H1 (cell line): ENCODE results near the gene CAMTA2. TPM values are rescaled to one million over a fixed set of nuclear protein-coding genes. Genes with fewer than 3 reads are reported as not detected.

Experiments used
- CTCF ChIA-PET: fragments of 300-600 bp; sonication (Branson Sonifier 250); formaldehyde crosslinking; loops from one replicate; lab custom pipeline; 2021; ENCODE audit not compliant: partially characterized antibody; lab: Charles Lee
- POLR2A ChIA-PET: fragments of 300-600 bp; sonication (Branson Sonifier 250); formaldehyde crosslinking; loops from one replicate; lab custom pipeline; 2021; ENCODE audit warnings: inconsistent platforms; ENCODE audit not compliant: partially characterized antibody; lab: Charles Lee
- DNase-seq, 2 experiments: peaks; one replicate each; pipeline versions ENCODE4 v3.0.0 to v3.0.0-alpha.2; 2010 to 2022; ENCODE audit warnings: low spot score in 2 of 2, low read depth in 1 of 2, mixed read lengths in 1 of 2
- FAIRE-seq: peaks from 2 replicates; lab custom pipeline; 2011; peaks lifted over from hg19 to GRCh38; lab: Jason Lieb, UNC
- H2AFZ ChIP-seq: 2 replicates; pipeline ENCODE4 v1.8.1; 2012; ENCODE audit warnings: low read length, inconsistent platforms
- H2AK5ac ChIP-seq: 2 replicates; pipeline ENCODE4 v1.6.1; 2013; ENCODE audit warnings: low read depth, low read length
- H2BK120ac ChIP-seq: replicated peaks from 2 replicates; pipeline ENCODE3; 2013; ENCODE audit warnings: low read depth, low read length, inconsistent platforms
- H2BK12ac ChIP-seq: 2 replicates; pipeline ENCODE4 v1.6.1; 2013; ENCODE audit warnings: low read depth, low read length
- H2BK15ac ChIP-seq: 2 replicates; pipeline ENCODE4 v1.6.1; 2013; ENCODE audit warnings: low read length
- H2BK20ac ChIP-seq: 2 replicates; pipeline ENCODE4 v1.6.1; 2013; ENCODE audit warnings: low read length
- H2BK5ac ChIP-seq: 2 replicates; pipeline ENCODE4 v1.6.1; 2013; ENCODE audit warnings: low read depth, low read length
- H3K14ac ChIP-seq: 2 replicates; pipeline ENCODE4 v1.6.1; 2013; ENCODE audit warnings: inconsistent platforms; ENCODE audit not compliant: insufficient read length
- H3K18ac ChIP-seq: 2 replicates; pipeline ENCODE4 v1.6.1; 2013; ENCODE audit warnings: low read length; ENCODE audit errors: extremely low read depth
- H3K23ac ChIP-seq: 2 replicates; pipeline ENCODE4 v1.6.1; 2013; ENCODE audit warnings: inconsistent platforms; ENCODE audit not compliant: insufficient read length
- H3K23me2 ChIP-seq: 2 replicates; pipeline ENCODE4 v1.6.1; 2013; ENCODE audit warnings: low read depth, low read length
- H3K27ac ChIP-seq: 2 replicates; pipeline ENCODE4 v1.6.1; 2011; ENCODE audit warnings: low read depth, low read length, inconsistent platforms
- H3K27me3 ChIP-seq, 4 experiments: replicated peaks in 1 of 4; 1 replicate in 1 of 4; 2 replicates in 3 of 4; pipeline versions ENCODE4 v1.6.1 to v1.8.1; 2011 to 2013; ENCODE audit warnings: low read length in 3 of 4, mild to moderate bottlenecking in 3 of 4, inconsistent platforms in 2 of 4, mixed read lengths in 2 of 4, moderate library complexity in 1 of 4; ENCODE audit not compliant: control insufficient read depth in 3 of 4, insufficient read depth in 3 of 4; ENCODE audit errors: extremely low read depth in 1 of 4
- H3K36me3 ChIP-seq, 4 experiments: 2 replicates each; pipeline versions ENCODE4 v1.6.1 to v1.8.1; 2011 to 2013; ENCODE audit warnings: mild to moderate bottlenecking in 4 of 4, low read length in 3 of 4, moderate library complexity in 2 of 4, control low read depth in 1 of 4, inconsistent platforms in 1 of 4; ENCODE audit not compliant: insufficient read depth in 4 of 4, control insufficient read depth in 2 of 4
- H3K4ac ChIP-seq: replicated peaks from 2 replicates; pipeline ENCODE3; 2013; ENCODE audit warnings: low read length, low read depth, mixed read lengths, inconsistent platforms; ENCODE audit not compliant: insufficient read length
- H3K4me1 ChIP-seq, 4 experiments: replicated peaks in 1 of 4; 1 replicate in 1 of 4; 2 replicates in 3 of 4; pipeline versions ENCODE4 v1.6.1 to v1.8.1; 2011 to 2013; ENCODE audit warnings: low read length in 3 of 4, inconsistent platforms in 2 of 4, mixed read lengths in 1 of 4; ENCODE audit not compliant: insufficient read depth in 4 of 4, control insufficient read depth in 3 of 4
- H3K4me2 ChIP-seq, 2 experiments: 2 replicates each; pipeline versions ENCODE4 v1.6.1 to v1.8.1; 2011 to 2013; ENCODE audit warnings: low read depth in 2 of 2, low read length in 2 of 2, control low read depth in 1 of 2, inconsistent platforms in 1 of 2, mild to moderate bottlenecking in 1 of 2; ENCODE audit not compliant: insufficient read depth in 1 of 2
- H3K4me3 ChIP-seq, 4 experiments: fragments of 200-600, 300-600 bp in 1 of 4; sonication (generic), shearing (Covaris generic), sonication (Bioruptor Twin) in 1 of 4; 2 replicates each; pipeline versions ENCODE4 v1.5.1 to v1.8.1; 2011 to 2016; ENCODE audit warnings: low read length in 4 of 4, low read depth in 3 of 4, control low read depth in 2 of 4, inconsistent platforms in 2 of 4, mild to moderate bottlenecking in 2 of 4, mixed read lengths in 1 of 4, moderate library complexity in 1 of 4; ENCODE audit not compliant: insufficient read depth in 2 of 4; ENCODE audit errors: extremely low read depth in 1 of 4
- H3K56ac ChIP-seq: replicated peaks from 2 replicates; pipeline ENCODE3; 2013; ENCODE audit warnings: low read depth, mild to moderate bottlenecking, mixed read lengths, low read length, inconsistent platforms; ENCODE audit not compliant: insufficient read length
- H3K79me1 ChIP-seq: 2 replicates; pipeline ENCODE4 v1.6.1; 2013; ENCODE audit warnings: low read depth, low read length, control low read depth
- H3K79me2 ChIP-seq, 2 experiments: 2 replicates each; pipeline versions ENCODE4 v1.6.1 to v1.8.1; 2012 to 2013; ENCODE audit warnings: low read length in 2 of 2, mild to moderate bottlenecking in 2 of 2, inconsistent platforms in 1 of 2; ENCODE audit not compliant: insufficient read depth in 2 of 2, control insufficient read depth in 1 of 2
- H3K9ac ChIP-seq, 4 experiments: replicated peaks in 1 of 4; 1 replicate in 1 of 4; 2 replicates in 3 of 4; pipeline versions ENCODE4 v1.6.1 to v1.8.1; 2011 to 2013; ENCODE audit warnings: low read depth in 3 of 4, low read length in 3 of 4, control low read depth in 2 of 4, mild to moderate bottlenecking in 2 of 4, moderate library complexity in 2 of 4, inconsistent platforms in 1 of 4; ENCODE audit errors: extremely low read depth in 1 of 4
- H3K9me3 ChIP-seq, 2 experiments: 2 replicates each; pipeline versions ENCODE4 v1.6.1 to v1.8.1; 2012 to 2013; ENCODE audit warnings: mild to moderate bottlenecking in 2 of 2, moderate library complexity in 2 of 2, control low read depth in 1 of 2, inconsistent platforms in 1 of 2, low read depth in 1 of 2, low read length in 1 of 2, mixed read lengths in 1 of 2; ENCODE audit not compliant: insufficient read depth in 2 of 2
- H4K20me1 ChIP-seq, 2 experiments: replicated peaks in 1 of 2; 2 replicates each; pipeline versions ENCODE3 to v1.8.1; 2011 to 2013; ENCODE audit warnings: inconsistent platforms in 2 of 2, low read length in 2 of 2, mild to moderate bottlenecking in 1 of 2; ENCODE audit not compliant: insufficient read depth in 2 of 2, control insufficient read depth in 1 of 2
- H4K5ac ChIP-seq: 2 replicates; pipeline ENCODE4 v1.6.1; 2013; ENCODE audit warnings: low read length, low read depth, mixed read lengths, inconsistent platforms; ENCODE audit not compliant: insufficient read length
- H4K8ac ChIP-seq: 2 replicates; pipeline ENCODE4 v1.8.0; 2013; ENCODE audit warnings: mild to moderate bottlenecking, moderate library complexity, low read length, inconsistent platforms; ENCODE audit not compliant: insufficient read depth; ENCODE audit errors: extremely low read depth
- H4K91ac ChIP-seq: replicated peaks from 2 replicates; pipeline ENCODE3; 2013; ENCODE audit warnings: low read length, mixed read lengths, inconsistent platforms; ENCODE audit not compliant: insufficient read length
- CHD1 ChIP-seq: IDR thresholded peaks from 2 replicates; pipeline ENCODE4 v1.6.1; 2012; ENCODE audit warnings: low read depth, low read length, improper control_type of control experiment
- EGR1 ChIP-seq: IDR thresholded peaks from 2 replicates; pipeline ENCODE4 v1.6.1; 2011; ENCODE audit warnings: low read depth, low read length, borderline replicate concordance
- GTF2F1 ChIP-seq: IDR thresholded peaks from 2 replicates; pipeline ENCODE4 v1.6.1; 2012; ENCODE audit warnings: low read depth, low read length, improper control_type of control experiment, borderline replicate concordance
- SIN3A ChIP-seq, 2 experiments: IDR thresholded peaks in 1 of 2; conservative IDR thresholded peaks in 1 of 2; 2 replicates each; pipeline ENCODE4 v1.6.1; 2011 to 2012; ENCODE audit warnings: low read length in 2 of 2, improper control_type of control experiment in 1 of 2, low read depth in 1 of 2, mild to moderate bottlenecking in 1 of 2
- SIX5 ChIP-seq: IDR thresholded peaks from 2 replicates; pipeline ENCODE4 v1.6.1; 2011; ENCODE audit warnings: mild to moderate bottlenecking, low read depth, low read length
- SP2 ChIP-seq: IDR thresholded peaks from 2 replicates; pipeline ENCODE4 v1.6.1; 2012; ENCODE audit warnings: mild to moderate bottlenecking, low read length, inconsistent platforms
- TBP ChIP-seq: IDR thresholded peaks from 2 replicates; pipeline ENCODE4 v1.6.1; 2011; ENCODE audit warnings: low read depth, low read length, improper control_type of control experiment
- TEAD4 ChIP-seq: IDR thresholded peaks from 2 replicates; pipeline ENCODE4 v1.6.1; 2012; ENCODE audit warnings: low read depth, low read length, inconsistent platforms, mixed read lengths
- ZNF274 ChIP-seq: IDR thresholded peaks from 2 replicates; pipeline ENCODE4 v1.7.0; 2012; ENCODE audit warnings: low read length, borderline replicate concordance; ENCODE audit errors: extremely low read depth
- WGBS, 2 experiments: shearing (Covaris generic) in 1 of 2; methylation state at CpG; one replicate each; pipeline versions ENCODE4 v1.1.6 to v1.1.7; 2013 to 2015; ENCODE audit warnings: low lambda C conversion rate in 2 of 2, mixed read lengths in 2 of 2, inconsistent platforms in 1 of 2, low coverage in 1 of 2, missing lambda C conversion rate in 1 of 2; ENCODE audit not compliant: insufficient replicate concordance in 2 of 2, insufficient coverage in 1 of 2, insufficient read length in 1 of 2; ENCODE audit errors: extremely low coverage in 1 of 2, missing lambda C conversion rate in 1 of 2; 5-methylcytosine and 5-hydroxymethylcytosine counted together
- polyA plus RNA-seq, 7 experiments: library from polyadenylated mRNA; depleted of rRNA in 3 of 7; stranded (reverse) in 5 of 7; unstranded in 2 of 7; fragments of >200 nt in 5 of 7; fragments of 200-250 nt in 2 of 7; gene quantifications; 1 replicate in 5 of 7; 2 replicates in 1 of 7; 4 replicates in 1 of 7; pipeline versions ENCODE4 v1.2.1 to v1.2.3, GENCODE V29; 2011 to 2013; ENCODE audit warnings: missing spikeins in 2 of 7, mixed read lengths in 2 of 7
- total RNA-seq: library from RNA; stranded (reverse); fragmentation: NEBNext Ultra II Directional; extraction: Animal tissue kit (Norgen Biotek cat#: 25700); gene quantifications from 2 replicates; pipeline ENCODE4 v1.2.1, GENCODE V29; 2021
- TF ChIP-seq, protein P1 (sequence below): IDR thresholded peaks from 2 replicates; pipeline ENCODE4 v1.6.1; 2012; ENCODE audit warnings: low read length, inconsistent platforms

CAMTA2 gene
- total and polyA plus RNA-seq, 2 of the 8 experiments (the other 6 are each of a cell fraction or from before 2014, with no cell fraction given): 5.5 to 12.0 TPM

GRCh38 chr17:5027916-5028315 is 40.4 kb upstream of the CAMTA2 start:
- Histone ChIP-seq H4K8ac (no peak overlapping the region), H3K27me3 (peaks cover 0 to 5% (median 0%) of the 10 kb centered on the region in 4 experiments; a peak in 2 of 7 replicates), H3K14ac (no peak overlapping the region), H4K20me1 (peaks cover 0 to 3% of the 10 kb centered on the region in 2 experiments), H2BK5ac (no peak overlapping the region), H3K4me2 (no peak overlapping the region), H3K4ac (no peak overlapping the region), H3K18ac (no peak overlapping the region), H3K27ac (no peak overlapping the region), H3K23ac (no peak overlapping the region), H2BK120ac (no peak overlapping the region), H2AK5ac (no peak overlapping the region), H2BK20ac (no peak overlapping the region), H4K91ac (no peak overlapping the region), H2AFZ (no peak overlapping the region), H3K9ac (no peak overlapping the region), H4K5ac (no peak overlapping the region), H3K4me3 (no peak overlapping the region), H2BK12ac (no peak overlapping the region), H3K9me3 (no peaks in the 10 kb centered on the region), H3K79me1 (no peaks in the 10 kb centered on the region), H2BK15ac (no peak overlapping the region), H3K36me3 (peaks cover 0 to 15% (median 4%) of the 10 kb centered on the region in 4 experiments; a peak in 2 of 8 replicates), H3K56ac (no peak overlapping the region), H3K79me2 (no peaks in the 10 kb centered on the region), H3K4me1 (no peaks in the 10 kb centered on the region), H3K23me2 (no peaks in the 10 kb centered on the region)
- DNase-seq (no peak), FAIRE-seq (no peak)
- POLR2A ChIA-PET: interaction anchor here (0.9 to 1.5 kb wide), 5 partner anchors 25 to 80 kb away, joined by 3 read pairs; partner anchors contain the start of genes INCA1, KIF1C, PFN1 and SPAG7
- WGBS, 2 experiments: 89% methylated on average over 5 of the region's 5 CpGs; no CpG with 5 or more reads in 1 of the 2 experiments
- TF ChIP-seq TBP: no peak
- no peak for TF ChIP-seq CHD1
- TF ChIP-seq, protein P1, sequence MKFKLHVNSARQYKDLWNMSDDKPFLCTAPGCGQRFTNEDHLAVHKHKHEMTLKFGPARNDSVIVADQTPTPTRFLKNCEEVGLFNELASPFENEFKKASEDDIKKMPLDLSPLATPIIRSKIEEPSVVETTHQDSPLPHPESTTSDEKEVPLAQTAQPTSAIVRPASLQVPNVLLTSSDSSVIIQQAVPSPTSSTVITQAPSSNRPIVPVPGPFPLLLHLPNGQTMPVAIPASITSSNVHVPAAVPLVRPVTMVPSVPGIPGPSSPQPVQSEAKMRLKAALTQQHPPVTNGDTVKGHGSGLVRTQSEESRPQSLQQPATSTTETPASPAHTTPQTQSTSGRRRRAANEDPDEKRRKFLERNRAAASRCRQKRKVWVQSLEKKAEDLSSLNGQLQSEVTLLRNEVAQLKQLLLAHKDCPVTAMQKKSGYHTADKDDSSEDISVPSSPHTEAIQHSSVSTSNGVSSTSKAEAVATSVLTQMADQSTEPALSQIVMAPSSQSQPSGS: no peak
- TF ChIP-seq SIN3A (conservative IDR thresholded peaks at IDR 0.05 in 1 of 2, IDR thresholded peaks at IDR 0.05 in 1 of 2; ENCODE audit: low read depth in 1 of 2, low read length in 2 of 2): no peak
- TF ChIP-seq SP2: no peak
- TF ChIP-seq ZNF274: no peak
- TF ChIP-seq GTF2F1: no peak
- no peak for TF ChIP-seq TEAD4
- no peak for TF ChIP-seq SIX5
- TF ChIP-seq EGR1: no peak
- CTCF ChIA-PET: interaction anchor here (1.0 to 11.5 kb wide), 7 partner anchors 9 to 167 kb away, joined by 3 to 102 read pairs (median 4); no protein-coding TSS in a partner anchor
